GM21737 (cell line): ENCODE measurements around the gene UACA.
"Not testable (repeated sequence)": the region's sequence is repeated elsewhere in the genome, so short reads cannot be mapped to it uniquely, and the experiment has no call there.

ENCODE experiments used
- ATAC-seq: cut with Tn5 transposase; IDR thresholded peaks from one replicate; pipeline ENCODE4 v1.9.1; 2021; ENCODE audit warnings: mild to moderate bottlenecking, moderate library complexity; ENCODE audit not compliant: unreplicated experiment

Gene UACA

GRCh38 chr15:70669006-70669602, 94.3 kb downstream of the UACA start:
- peak; percentile 59 for ATAC-seq

DNA sequence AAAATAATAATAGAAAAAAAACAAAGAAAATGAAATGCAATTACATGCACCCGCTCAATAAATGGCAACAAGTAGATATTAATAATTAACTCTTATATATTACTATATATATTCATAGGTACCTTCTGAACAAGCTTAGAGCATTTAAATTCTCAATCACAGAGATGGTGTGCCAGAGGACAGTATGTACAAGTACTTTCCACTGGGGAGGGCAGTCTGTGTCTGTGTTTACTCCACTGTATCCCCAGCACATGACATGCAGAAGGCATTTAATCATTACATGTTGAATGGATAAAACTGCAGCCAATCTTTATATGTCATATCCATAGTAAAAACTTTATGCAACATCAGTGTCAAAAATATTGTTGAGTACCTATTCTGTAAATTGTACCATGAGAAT, 97.8 kb downstream of the UACA start:
- ATAC-seq: no peak

DNA sequence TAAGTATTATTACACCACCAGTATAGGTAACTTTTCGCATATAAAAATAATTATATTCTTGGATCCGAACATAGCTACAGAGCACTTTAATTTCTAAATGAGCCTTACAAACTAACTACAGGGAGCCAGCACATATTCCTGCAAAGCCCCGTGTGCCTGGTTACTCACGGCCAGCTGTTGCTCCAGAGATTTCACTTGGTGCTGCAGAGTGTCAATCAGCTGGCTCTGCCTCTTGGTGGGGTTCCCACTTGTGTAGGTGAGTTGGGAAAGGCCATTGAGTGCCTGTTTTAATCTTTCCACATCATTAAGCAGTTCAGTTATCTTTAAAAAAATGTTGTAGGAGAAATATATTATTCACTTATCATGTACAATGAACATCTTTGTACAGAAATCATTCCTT, 98.9 kb downstream of the UACA start:
- ATAC-seq: no peak

GRCh38 chr15:70663069-70663468, 100.3 kb downstream of the UACA start:
- ATAC-seq: not testable (repeated sequence)

DNA sequence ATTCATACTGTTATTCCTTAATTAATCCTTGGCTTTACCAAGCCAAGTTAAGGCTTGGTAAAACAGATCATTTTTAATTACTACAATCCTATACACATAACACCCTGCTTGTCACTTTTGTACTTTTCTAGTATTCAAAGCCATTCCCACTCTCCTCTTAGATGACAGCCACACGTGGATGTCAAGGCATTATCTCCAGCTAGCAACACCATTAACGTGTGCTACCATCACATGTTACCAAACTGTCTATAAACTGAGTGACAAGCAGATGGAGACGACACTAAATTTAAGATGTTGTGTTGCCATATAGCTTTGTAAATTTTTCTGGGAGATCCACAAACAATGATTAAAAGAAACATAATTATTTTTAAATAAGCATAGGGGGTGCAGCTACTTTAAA, 103.7 kb downstream of the UACA start:
- no peak for ATAC-seq

DNA sequence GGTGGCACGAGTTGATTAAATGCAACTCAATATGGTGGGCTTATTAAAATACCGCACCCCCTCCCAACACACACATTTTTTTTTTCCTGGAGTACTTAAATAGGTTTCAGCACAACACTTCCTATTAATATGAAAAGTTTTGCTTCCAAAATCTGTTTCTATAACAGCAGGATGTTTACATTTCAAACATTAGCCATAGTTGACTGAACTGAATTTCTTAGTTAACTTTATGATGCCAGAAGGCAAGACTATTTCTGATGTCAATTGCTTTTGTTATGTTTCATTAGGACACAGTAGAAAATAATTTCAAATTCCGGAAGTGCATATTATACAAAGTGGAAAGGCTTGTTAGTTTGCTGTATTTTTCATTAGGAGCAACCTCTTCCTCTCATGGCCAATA, 104.7 kb downstream of the UACA start:
- ATAC-seq: no peak

- no peak for ATAC-seq
Measured at GRCh38 chr15:70653426-70653825, 109.9 kb downstream of the UACA start.

GRCh38 chr15:70652341-70652740, 111.0 kb downstream of the UACA start:
- no peak for ATAC-seq

DNA sequence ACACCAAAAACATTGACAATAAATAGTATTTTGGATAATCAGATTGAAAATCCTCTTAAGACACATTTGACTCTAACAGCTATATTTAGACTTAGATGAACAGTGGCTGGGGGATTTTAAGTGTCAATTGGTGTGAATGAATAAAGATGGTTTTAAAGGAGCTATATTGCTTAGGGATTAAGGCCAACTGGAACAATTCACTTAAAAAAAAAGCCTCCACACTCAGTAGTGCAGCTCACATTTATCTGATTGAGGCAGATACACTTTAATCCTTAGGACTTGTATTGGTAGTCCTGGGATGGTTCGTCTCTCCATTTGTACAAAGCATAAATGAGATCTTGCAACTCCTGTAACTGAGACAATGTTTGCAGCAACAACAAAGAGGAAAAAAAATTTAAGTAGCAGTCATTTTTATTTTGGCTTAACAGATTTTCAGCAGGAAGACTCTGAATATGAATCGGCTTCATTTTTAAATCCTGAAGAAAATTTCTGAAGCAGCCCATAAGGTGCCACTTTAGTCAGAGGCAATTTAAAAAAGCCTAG, 112.0 kb downstream of the UACA start:
- ATAC-seq: no peak

DNA sequence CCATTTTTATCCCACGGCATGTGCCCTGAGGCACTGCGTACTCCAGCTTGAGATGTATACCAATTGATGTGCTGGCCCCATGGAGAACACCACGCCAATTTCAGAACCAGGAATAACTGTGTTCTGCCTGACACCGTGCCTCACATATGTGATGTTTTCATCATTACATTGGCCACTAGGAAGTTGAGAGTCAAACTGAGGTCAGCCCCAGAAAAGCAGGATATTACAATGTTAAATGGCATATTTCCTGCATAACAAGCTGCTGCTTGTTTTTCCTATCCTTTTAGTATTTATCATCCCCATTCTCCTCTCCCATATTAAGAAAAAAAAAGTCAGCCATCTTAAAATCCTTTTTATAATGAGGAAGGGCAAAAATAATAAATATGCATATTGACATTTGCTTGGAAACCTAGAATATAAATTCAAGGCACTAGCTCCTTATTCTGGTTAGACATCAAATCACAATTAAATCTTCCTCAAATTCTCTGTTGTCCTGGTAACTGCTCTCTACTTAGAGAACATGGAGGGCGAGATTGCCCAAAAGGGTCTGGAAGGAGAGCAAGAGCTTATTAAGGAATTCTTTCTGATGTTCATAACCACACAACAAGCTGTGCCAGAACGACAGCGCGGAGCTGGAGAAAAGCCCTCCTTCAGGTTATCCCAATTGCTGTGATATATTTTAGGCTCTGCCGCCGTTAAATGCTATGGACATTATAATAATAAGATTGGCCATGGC, 112.6 kb downstream of the UACA start:
- ATAC-seq: no peak

DNA sequence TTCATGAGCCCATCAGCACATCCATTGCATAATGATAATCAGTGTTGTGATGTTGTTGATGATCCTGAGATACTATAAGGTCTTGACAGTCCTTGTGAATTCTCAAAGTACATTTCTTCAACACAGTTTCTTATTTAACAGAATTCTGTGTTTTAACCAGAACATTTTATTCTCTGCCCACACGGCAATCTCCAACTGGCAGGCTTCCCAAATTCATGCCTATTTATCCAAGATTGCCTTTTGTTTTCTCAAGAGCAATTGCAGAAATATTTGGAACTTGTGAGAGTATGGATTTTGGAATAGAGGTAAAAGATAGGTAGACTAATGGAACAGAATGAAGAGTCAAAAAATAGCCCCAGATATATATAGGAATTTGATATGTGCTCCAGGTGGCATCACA, 116.0 kb downstream of the UACA start:
- no peak for ATAC-seq

GRCh38 chr15:70646169-70646568, 117.2 kb downstream of the UACA start:
- no peak for ATAC-seq

DNA sequence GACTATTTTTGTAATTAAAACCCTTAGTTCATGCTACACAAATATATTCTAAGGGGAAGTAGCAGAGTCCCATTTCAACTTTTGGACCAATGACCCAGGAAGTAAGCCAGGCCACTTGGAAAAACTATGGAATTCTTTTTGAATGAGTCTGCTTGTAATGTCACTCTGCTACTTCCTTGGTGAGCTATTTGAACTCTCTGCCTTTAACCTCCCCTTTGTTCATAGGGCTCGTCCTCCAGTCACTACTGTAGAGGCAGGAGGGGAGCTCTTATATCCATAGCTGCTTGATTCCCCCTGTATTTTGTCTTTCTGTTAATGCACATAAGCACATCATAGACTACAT, 119.6 kb downstream of the UACA start:
- ATAC-seq: no peak

DNA sequence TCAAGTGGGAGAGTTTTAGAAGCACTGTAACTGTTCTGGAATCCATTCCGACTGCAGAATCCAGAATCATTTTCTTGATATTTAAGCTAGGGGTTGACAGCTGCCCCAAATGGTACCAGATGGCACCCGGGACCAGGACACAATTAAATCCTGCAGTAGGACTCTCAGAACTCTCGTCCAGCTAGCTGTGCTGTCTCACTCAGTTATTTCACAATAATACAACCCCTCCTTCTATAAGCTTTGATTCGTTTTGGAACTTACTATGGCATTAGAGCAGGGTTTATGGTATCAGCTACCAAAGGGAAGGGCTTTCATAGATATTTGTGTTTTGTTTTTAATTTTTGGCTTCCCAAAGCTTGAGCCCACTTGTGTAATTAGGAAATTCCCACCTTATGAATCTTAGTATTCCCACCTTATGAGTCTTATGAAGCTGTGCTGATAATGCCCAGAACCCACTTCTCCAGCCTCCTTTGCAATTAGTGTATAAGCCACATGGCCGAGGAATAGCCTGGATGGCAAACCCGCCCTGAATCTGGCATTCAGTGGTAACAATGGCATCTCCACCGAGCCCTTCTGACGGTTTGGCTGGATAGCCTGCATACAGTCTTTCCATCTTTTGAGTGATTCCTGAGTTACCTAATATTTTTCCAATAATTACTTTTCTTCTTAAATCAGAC, 120.1 kb downstream of the UACA start:
- no peak for ATAC-seq

- no peak for ATAC-seq
Measured at GRCh38 chr15:70636540-70637165, 126.7 kb downstream of the UACA start.

DNA sequence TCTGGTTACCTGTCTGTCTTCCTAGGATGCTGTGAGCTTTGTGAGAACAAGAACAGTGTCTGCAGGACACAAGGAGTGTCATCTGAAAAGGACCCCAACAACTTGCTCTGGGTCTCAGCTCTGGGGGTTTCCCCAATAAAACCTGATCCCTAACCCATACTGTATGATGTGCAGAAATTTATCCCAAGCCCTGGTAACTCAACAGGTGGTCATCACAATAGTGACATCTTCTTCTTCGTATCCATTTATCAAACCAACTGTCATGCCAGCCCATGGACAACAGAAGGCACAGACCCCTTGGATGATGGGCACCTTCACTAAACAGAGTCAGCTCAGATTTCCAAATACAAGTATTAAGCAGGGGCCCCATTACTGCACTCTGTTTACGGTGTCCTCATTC, 127.5 kb downstream of the UACA start:
- no peak for ATAC-seq

DNA sequence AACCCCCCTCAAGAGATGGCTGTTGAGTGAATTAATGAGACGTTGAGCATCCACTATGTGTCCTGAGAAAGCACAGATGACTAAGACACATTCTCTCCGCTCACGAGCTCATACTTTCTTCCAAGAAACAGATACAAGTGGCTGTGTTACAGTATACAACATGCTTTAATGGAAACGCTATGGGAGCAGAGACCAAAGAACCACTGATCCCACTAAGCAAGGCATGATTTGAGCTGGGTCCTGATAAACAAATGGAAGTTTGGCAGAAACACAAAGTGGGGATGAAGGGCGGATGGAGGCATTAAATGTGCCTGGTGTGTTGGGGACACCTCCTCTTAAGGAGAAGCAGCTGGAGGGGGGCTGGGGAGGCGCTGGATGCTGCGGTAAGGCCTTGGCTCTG, 129.4 kb downstream of the UACA start:
- ATAC-seq: no peak

DNA sequence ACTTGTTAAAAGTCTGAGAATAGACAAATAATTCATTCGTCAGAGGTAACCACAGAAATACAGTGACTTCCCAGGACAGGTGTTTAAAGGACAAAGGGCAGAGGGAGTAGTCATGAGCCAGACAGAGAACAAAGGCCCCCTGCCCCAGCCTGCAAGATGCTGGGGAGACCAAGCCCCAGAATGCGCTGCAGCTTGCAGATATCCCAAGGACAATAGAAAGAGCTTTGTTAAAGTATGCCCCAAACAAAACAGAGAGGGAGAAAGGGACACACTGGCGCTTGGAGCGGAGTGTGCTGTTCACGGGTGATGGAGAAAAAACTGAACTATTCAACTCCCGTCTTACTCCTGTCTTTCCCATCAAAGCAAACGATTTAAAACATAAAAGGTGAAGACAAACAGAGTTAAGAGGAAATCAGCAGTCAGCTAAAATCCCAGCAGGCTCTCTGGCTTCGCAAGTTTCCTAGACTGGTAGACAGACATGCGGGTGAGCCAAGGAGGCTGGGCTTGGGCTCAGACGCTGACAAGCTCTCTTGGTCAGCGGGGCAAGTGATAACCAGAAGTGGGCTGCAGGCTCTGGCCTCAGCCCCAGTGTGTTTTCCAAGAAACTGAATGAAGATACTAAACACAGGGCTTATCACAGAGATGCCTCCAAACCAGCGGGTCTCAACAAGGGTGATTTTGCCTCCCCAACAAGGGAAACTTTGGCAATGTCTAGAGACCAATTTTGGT, 130.1 kb downstream of the UACA start:
- ATAC-seq: no peak

DNA sequence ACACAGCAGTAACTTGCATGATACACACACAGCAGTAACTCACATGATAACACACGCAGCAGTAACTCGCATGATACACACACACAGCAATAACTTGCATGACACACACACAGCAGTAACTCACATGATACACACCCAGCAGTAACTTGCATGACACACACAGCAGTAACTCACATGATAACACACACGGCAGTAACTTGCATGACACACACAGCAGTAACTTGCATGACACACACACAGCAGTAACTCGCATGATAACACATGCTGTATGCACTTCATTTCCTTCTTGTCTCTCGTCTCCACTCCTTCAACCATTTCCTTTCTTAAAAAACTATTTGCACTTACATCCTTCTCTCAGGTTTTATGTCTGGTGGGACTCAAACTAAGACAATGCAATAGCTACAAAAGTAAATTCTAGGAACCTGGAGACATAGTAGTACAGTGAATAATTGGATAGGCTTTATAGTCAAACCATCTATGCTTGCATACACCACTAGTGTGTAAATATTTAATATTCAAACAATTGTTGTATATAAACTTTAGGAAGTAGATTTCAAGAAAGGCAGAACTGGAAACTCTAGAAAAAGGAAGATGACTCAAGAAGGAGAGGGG, 130.8 kb downstream of the UACA start:
- no peak for ATAC-seq

- ATAC-seq: no peak
Measured at GRCh38 chr15:70632079-70632478, 131.3 kb downstream of the UACA start.
